Endodermal cell (in vitro differentiated cells): ENCODE data around the gene ICAM1. TPM values are rescaled to one million over a fixed set of nuclear protein-coding genes. Genes with fewer than 3 reads are reported as not detected.
"Not testable (repeated sequence)": the region's sequence is repeated elsewhere in the genome, so short reads cannot be mapped to it uniquely, and the experiment has no call there.

ENCODE experiments used
- DNase-seq: peaks from one replicate; pipeline ENCODE4 v3.0.0-alpha.2; 2017
- H3K27ac ChIP-seq: 2 replicates; pipeline ENCODE4 v1.5.1; 2013; ENCODE audit warnings: mild to moderate bottlenecking, low read depth, low read length, moderate library complexity
- H3K27me3 ChIP-seq: 2 replicates; pipeline ENCODE4 v1.6.1; 2013; ENCODE audit warnings: mild to moderate bottlenecking, low read length, moderate library complexity; ENCODE audit not compliant: insufficient read depth, control insufficient read depth, poor library complexity, severe bottlenecking
- H3K36me3 ChIP-seq: 2 replicates; pipeline ENCODE4 v1.7.0; 2013; ENCODE audit warnings: mild to moderate bottlenecking, low read length, moderate library complexity; ENCODE audit not compliant: control insufficient read depth, insufficient read depth
- H3K4me1 ChIP-seq: one replicate; pipeline ENCODE4 v1.7.0; 2013; ENCODE audit warnings: low read length; ENCODE audit not compliant: control insufficient read depth, insufficient read depth
- H3K4me3 ChIP-seq: 2 replicates; pipeline ENCODE4 v1.5.1; 2013; ENCODE audit warnings: mild to moderate bottlenecking, low read length, moderate library complexity
- H3K9ac ChIP-seq: 2 replicates; pipeline ENCODE4 v1.6.1; 2013; ENCODE audit warnings: mild to moderate bottlenecking, low read length, moderate library complexity; ENCODE audit not compliant: poor library complexity, severe bottlenecking; ENCODE audit errors: extremely low read depth
- H3K9me3 ChIP-seq: 2 replicates; pipeline ENCODE4 v1.6.1; 2013; ENCODE audit warnings: mild to moderate bottlenecking, low read length, moderate library complexity; ENCODE audit not compliant: control insufficient read depth
- H3K27ac Mint-ChIP-seq: 2 replicates; pipeline ENCODE4 v1.8.0; 2020; ENCODE audit warnings: mixed read lengths
- H3K27me3 Mint-ChIP-seq: 2 replicates; pipeline ENCODE4 v1.8.0; 2021; ENCODE audit warnings: mild to moderate bottlenecking, mixed read lengths; ENCODE audit not compliant: insufficient read depth
- H3K36me3 Mint-ChIP-seq: 2 replicates; pipeline ENCODE4 v1.8.0; 2020; ENCODE audit warnings: low read depth, mixed read lengths
- H3K4me1 Mint-ChIP-seq: 2 replicates; pipeline ENCODE4 v1.8.0; 2020; ENCODE audit warnings: mixed read lengths
- H3K4me3 Mint-ChIP-seq: 2 replicates; pipeline ENCODE4 v1.8.0; 2020; ENCODE audit warnings: mild to moderate bottlenecking, moderate library complexity, mixed read lengths
- H3K9me3 Mint-ChIP-seq: 2 replicates; pipeline ENCODE4 v1.8.0; 2020; ENCODE audit warnings: mild to moderate bottlenecking, mixed read lengths
- WGBS, 2 experiments: methylation state at CpG; one replicate each; pipeline versions ENCODE4 v1.1.5 to v1.1.7; 2013; ENCODE audit warnings: missing lambda C conversion rate in 2 of 2, mixed read lengths in 1 of 2; ENCODE audit not compliant: insufficient coverage in 1 of 2, insufficient read length in 1 of 2; 5-methylcytosine and 5-hydroxymethylcytosine counted together
- total RNA-seq, 2 donors: library from RNA; stranded (reverse); fragmentation: NEBNext Ultra II Directional in 1 of 2; extraction: Animal tissue kit (Norgen Biotek cat#: 25700) in 1 of 2; gene quantifications; 2 replicates in 1 of 2; 3 replicates in 1 of 2; pipeline ENCODE4 v1.2.1, GENCODE V29; 2021
- TF ChIP-seq, protein P1 (sequence below): fragments of 200-600 bp; sonication (generic); conservative IDR thresholded peaks from 2 replicates; pipeline ENCODE4 v1.5.0; 2021; ENCODE audit warnings: antibody characterized with exemption, mild to moderate bottlenecking

The ICAM1 gene
- total RNA-seq, 2 donors from 2014 or later = 1.7 to 5.2 TPM

DNA sequence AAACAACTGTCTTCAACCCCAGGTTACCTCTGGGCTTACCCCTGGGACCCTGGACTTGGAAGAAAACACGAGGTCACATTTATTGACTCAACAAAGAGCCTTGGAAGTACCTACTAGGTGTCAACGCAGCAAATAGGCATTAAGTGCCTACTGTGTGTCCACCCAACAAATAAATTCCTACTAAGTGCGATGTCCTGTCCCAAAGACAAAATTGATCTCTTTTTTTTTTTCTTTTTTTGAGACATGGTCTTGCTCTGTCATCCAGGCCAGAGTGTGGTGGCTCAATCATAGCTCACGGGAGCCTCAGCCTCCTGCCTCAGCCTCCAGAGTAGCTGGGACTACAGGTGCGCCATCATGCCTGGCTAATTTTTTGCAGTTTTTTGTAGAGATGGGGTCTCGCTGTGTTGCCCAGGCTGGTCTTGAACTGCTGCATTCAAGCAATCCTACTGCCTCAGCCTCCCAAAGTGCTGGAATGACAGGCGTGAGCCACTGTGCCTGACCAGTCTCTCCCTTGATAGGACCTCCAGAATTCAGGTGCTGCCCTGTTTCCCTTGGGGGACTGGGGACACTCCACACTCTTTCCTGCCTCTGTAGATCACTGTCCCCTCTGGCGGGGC lies 39.2 kb upstream of the ICAM1 start:
- 77% methylated on average over 8 of the region's 8 CpGs for WGBS, 2 experiments
- Histone ChIP-seq H3K9me3 (no peaks in the 10 kb centered on the region), H3K36me3 (no peaks in the 10 kb centered on the region), H3K27ac (peak overlapping the region; percentile 26), H3K4me3 (peak overlapping the region; percentile 85), H3K27me3 (no peaks in the 10 kb centered on the region), H3K9ac (peak overlapping the region; percentile 93), H3K4me1 (no peaks in the 10 kb centered on the region)
- no peaks in the 10 kb centered on the region for H3K27me3 Mint-ChIP-seq
- H3K4me3 Mint-ChIP-seq = peak overlapping the region; percentile 67
- H3K9me3 Mint-ChIP-seq = no peaks in the 10 kb centered on the region
- no peaks in the 10 kb centered on the region for H3K36me3 Mint-ChIP-seq
- no peak for DNase-seq
- TF ChIP-seq, protein P1, sequence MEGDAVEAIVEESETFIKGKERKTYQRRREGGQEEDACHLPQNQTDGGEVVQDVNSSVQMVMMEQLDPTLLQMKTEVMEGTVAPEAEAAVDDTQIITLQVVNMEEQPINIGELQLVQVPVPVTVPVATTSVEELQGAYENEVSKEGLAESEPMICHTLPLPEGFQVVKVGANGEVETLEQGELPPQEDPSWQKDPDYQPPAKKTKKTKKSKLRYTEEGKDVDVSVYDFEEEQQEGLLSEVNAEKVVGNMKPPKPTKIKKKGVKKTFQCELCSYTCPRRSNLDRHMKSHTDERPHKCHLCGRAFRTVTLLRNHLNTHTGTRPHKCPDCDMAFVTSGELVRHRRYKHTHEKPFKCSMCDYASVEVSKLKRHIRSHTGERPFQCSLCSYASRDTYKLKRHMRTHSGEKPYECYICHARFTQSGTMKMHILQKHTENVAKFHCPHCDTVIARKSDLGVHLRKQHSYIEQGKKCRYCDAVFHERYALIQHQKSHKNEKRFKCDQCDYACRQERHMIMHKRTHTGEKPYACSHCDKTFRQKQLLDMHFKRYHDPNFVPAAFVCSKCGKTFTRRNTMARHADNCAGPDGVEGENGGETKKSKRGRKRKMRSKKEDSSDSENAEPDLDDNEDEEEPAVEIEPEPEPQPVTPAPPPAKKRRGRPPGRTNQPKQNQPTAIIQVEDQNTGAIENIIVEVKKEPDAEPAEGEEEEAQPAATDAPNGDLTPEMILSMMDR = no peak
- H3K27ac Mint-ChIP-seq = peak overlapping the region; percentile 90
- peaks cover 2% of the 10 kb centered on the region for H3K4me1 Mint-ChIP-seq

GRCh38 chr19:10233946-10234345 lies 37.0 kb upstream of the ICAM1 start:
- no peak overlapping the region for H3K27ac Mint-ChIP-seq
- Histone ChIP-seq H3K4me3 (no peak overlapping the region), H3K27me3 (no peaks in the 10 kb centered on the region), H3K4me1 (no peaks in the 10 kb centered on the region), H3K9ac (no peak overlapping the region), H3K27ac (no peak overlapping the region), H3K9me3 (no peaks in the 10 kb centered on the region), H3K36me3 (no peaks in the 10 kb centered on the region)
- no peak for DNase-seq
- H3K27me3 Mint-ChIP-seq = no peaks in the 10 kb centered on the region
- H3K4me1 Mint-ChIP-seq = peaks cover 2% of the 10 kb centered on the region
- no peaks in the 10 kb centered on the region for H3K9me3 Mint-ChIP-seq
- no peaks in the 10 kb centered on the region for H3K36me3 Mint-ChIP-seq
- WGBS, 2 experiments = 86 to 94% methylated on average over 2 to 4 of the region's 4 CpGs
- TF ChIP-seq, protein P1 = no peak
- H3K4me3 Mint-ChIP-seq = no peak overlapping the region

DNA sequence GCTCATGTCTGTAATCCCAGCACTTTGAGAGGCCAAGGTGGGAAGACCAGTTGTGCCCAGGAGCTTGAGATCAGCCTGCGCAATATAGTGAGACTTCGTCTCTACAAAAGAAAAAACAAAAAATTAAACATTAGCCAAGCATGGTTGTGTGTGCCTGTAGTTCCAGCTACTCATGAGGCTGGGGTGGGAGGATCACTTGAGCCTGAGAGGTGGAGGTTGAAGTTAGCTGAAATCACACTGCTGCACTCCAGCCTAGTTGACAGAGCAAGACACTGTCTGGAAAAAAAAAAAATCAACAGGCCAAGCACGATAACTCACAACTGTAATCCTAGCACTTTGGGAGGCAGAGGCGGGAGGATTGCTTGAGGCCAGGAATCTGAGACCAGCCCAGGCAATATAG lies 35.9 kb upstream of the ICAM1 start:
- no peaks in the 10 kb centered on the region for H3K27me3 ChIP-seq
- peaks cover 2% of the 10 kb centered on the region for H3K4me1 Mint-ChIP-seq
- 70 to 73% methylated on average over 3 of the region's 4 CpGs for WGBS, 2 experiments
- H3K9ac ChIP-seq = no peak overlapping the region
- H3K4me3 Mint-ChIP-seq = no peak overlapping the region
- no peak overlapping the region for H3K4me3 ChIP-seq
- H3K9me3 Mint-ChIP-seq = no peaks in the 10 kb centered on the region
- H3K27me3 Mint-ChIP-seq = no peaks in the 10 kb centered on the region
- H3K9me3 ChIP-seq = no peaks in the 10 kb centered on the region
- H3K4me1 ChIP-seq = no peaks in the 10 kb centered on the region
- DNase-seq = no peak
- H3K27ac Mint-ChIP-seq = no peak overlapping the region
- H3K36me3 Mint-ChIP-seq = no peaks in the 10 kb centered on the region
- H3K36me3 ChIP-seq = no peaks in the 10 kb centered on the region
- TF ChIP-seq, protein P1 = no peak
- no peak overlapping the region for H3K27ac ChIP-seq

DNA sequence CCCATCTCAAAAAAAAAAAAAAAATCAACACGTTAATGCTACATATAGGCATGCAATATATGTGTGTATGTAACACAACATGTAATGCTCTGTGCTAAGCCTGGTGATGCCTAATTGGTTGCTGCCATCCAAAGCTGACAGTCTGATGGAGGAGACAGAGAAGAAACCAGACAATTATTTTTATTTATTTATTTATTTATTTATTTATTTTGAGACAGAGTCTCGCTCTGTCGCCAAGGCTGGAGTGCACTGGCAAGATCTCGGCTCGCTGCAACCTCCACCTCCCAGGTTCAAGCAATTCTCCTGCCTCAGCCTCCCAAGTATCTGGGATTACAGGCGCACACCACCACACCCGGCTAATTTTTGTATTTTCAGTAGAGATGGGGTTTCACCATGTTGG lies 35.5 kb upstream of the ICAM1 start:
- DNase-seq, H3K4me3 ChIP-seq, H3K9me3 ChIP-seq, H3K36me3 Mint-ChIP-seq, H3K27ac Mint-ChIP-seq, H3K4me1 ChIP-seq, H3K9me3 Mint-ChIP-seq, H3K27me3 Mint-ChIP-seq, H3K9ac ChIP-seq, H3K27me3 ChIP-seq, H3K27ac ChIP-seq, H3K36me3 ChIP-seq, H3K4me3 Mint-ChIP-seq, H3K4me1 Mint-ChIP-seq: not testable (repeated sequence)
- WGBS, 2 experiments = 95% methylated on average over 4 to 5 of the region's 7 CpGs
